Peyer's patch (tissue), 4 donors: ENCODE measurements around the gene MAP2K4.

Source experiments
- POLR2A ChIP-seq, 2 donors: fragments of 450-650 bp; IDR thresholded peaks; one replicate each; pipeline ENCODE4 v1.5.1; 2017; ENCODE audit warnings: antibody characterized with exemption in 2 of 2, mild to moderate bottlenecking in 2 of 2, moderate library complexity in 2 of 2
- TF ChIP-seq, protein P1 (sequence below), 6 experiments: fragments of 450-650 bp in 4 of 6; fragments of 200-600 bp in 2 of 6; sonication (generic) in 1 of 6; IDR thresholded peaks; one replicate each; pipeline ENCODE4 v1.5.1; 2017 to 2019; ENCODE audit warnings: antibody characterized with exemption in 6 of 6, mild to moderate bottlenecking in 3 of 6, moderate library complexity in 1 of 6

DNA sequence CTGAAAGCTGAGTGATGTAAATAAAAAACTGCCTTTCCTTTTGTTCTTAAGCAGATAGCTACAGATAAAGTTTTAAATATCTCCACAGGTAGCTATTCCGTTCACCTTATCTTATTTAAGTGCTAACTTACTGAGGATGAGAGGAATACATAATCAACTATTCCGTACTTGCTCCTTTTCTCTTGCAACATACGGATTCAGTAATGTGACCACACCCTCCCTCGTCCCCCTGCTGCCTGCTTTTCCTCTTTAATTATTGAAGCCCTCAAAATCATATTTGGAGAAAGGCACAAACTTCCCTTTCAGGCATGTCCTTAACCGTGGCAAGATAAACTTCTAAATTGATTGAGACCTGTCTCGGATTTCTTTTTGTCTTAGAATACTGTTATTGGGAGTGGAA lies 101.4 kb downstream of the MAP2K4 start:
- TF ChIP-seq, protein P1, sequence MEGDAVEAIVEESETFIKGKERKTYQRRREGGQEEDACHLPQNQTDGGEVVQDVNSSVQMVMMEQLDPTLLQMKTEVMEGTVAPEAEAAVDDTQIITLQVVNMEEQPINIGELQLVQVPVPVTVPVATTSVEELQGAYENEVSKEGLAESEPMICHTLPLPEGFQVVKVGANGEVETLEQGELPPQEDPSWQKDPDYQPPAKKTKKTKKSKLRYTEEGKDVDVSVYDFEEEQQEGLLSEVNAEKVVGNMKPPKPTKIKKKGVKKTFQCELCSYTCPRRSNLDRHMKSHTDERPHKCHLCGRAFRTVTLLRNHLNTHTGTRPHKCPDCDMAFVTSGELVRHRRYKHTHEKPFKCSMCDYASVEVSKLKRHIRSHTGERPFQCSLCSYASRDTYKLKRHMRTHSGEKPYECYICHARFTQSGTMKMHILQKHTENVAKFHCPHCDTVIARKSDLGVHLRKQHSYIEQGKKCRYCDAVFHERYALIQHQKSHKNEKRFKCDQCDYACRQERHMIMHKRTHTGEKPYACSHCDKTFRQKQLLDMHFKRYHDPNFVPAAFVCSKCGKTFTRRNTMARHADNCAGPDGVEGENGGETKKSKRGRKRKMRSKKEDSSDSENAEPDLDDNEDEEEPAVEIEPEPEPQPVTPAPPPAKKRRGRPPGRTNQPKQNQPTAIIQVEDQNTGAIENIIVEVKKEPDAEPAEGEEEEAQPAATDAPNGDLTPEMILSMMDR (IDR thresholded peaks at IDR 0.05), result no peak
- TF ChIP-seq POLR2A (IDR thresholded peaks at IDR 0.05), result no peak
